Lung (tissue), 12 donors: ENCODE results near the gene CHAMP1. TPM values are rescaled to one million over a fixed set of nuclear protein-coding genes. Genes with fewer than 3 reads are reported as not detected.

Experiments
- ATAC-seq: fragments of 200-7000 bp; cut with Tn5 transposase; one replicate; pipeline ENCODE4 v1.9.1; 2020; ENCODE audit warnings: moderate number of reproducible peaks; ENCODE audit not compliant: insufficient read depth, low FRiP score
- DNase-seq, 3 donors: peaks; one replicate each; pipeline ENCODE4 v3.0.0-alpha.2; 2013 to 2017
- H3K27ac ChIP-seq, 2 donors: one replicate each; pipeline ENCODE4 v1.5.1; 2013; ENCODE audit warnings: mild to moderate bottlenecking in 2 of 2, moderate library complexity in 2 of 2, control low read depth in 1 of 2, inconsistent platforms in 1 of 2, low read depth in 1 of 2, low read length in 1 of 2
- H3K27me3 ChIP-seq, 3 donors: one replicate each; pipeline ENCODE4 v1.5.1; 2013; ENCODE audit warnings: low read length in 2 of 3; ENCODE audit not compliant: control insufficient read depth in 3 of 3, insufficient read depth in 3 of 3
- H3K36me3 ChIP-seq, 4 donors: one replicate each; pipeline ENCODE4 v1.5.1; 2013; ENCODE audit warnings: low read length in 4 of 4, mild to moderate bottlenecking in 1 of 4, moderate library complexity in 1 of 4; ENCODE audit not compliant: control insufficient read depth in 4 of 4, insufficient read depth in 4 of 4
- H3K4me1 ChIP-seq, 5 donors: one replicate each; pipeline ENCODE4 v1.5.1; 2013; ENCODE audit warnings: low read length in 5 of 5, mild to moderate bottlenecking in 2 of 5, moderate library complexity in 1 of 5; ENCODE audit not compliant: control insufficient read depth in 5 of 5, insufficient read depth in 5 of 5
- H3K4me3 ChIP-seq: one replicate; pipeline ENCODE4 v1.5.1; 2013; ENCODE audit warnings: mild to moderate bottlenecking, control low read depth, moderate library complexity
- H3K9ac ChIP-seq, 2 donors: one replicate each; pipeline ENCODE4 v1.5.1; 2013; ENCODE audit warnings: low read length in 2 of 2, control low read depth in 1 of 2; ENCODE audit not compliant: insufficient read depth in 1 of 2
- H3K9me3 ChIP-seq, 4 donors: one replicate each; pipeline ENCODE4 v1.5.1; 2013; ENCODE audit warnings: low read length in 3 of 4, mild to moderate bottlenecking in 1 of 4, moderate library complexity in 1 of 4; ENCODE audit not compliant: control insufficient read depth in 4 of 4, insufficient read depth in 3 of 4
- CTCF ChIP-seq: IDR thresholded peaks from 2 replicates; pipeline ENCODE4 v1.5.1; 2012; ENCODE audit warnings: mild to moderate bottlenecking; ENCODE audit errors: control extremely low read depth, extremely low read depth
- WGBS, 2 donors: extraction: QIAGEN DNeasy Blood & Tissue Kit; methylation state at CpG; one replicate each; pipeline ENCODE4 v1.1.7; 2013; 5-methylcytosine and 5-hydroxymethylcytosine counted together
- polyA plus RNA-seq, 2 donors: library from polyadenylated mRNA; stranded (reverse); fragments of 200-250 nt; gene quantifications; one replicate each; pipeline ENCODE4 v1.2.1, GENCODE V29; 2013
- total RNA-seq, 2 donors: library from RNA; depleted of rRNA in 1 of 2; stranded (reverse); fragments of >200 nt in 1 of 2; gene quantifications; one replicate each; pipeline ENCODE4 v1.2.1, GENCODE V29; 2014 to 2021
- donor health status: control.
- donor health status: control.
- donor health status: Bipolar disorder and iron deficiency.
- donor health status: healthy.
- donor health status: DM: yes; HTN: yes; CAD: no.

Gene CHAMP1
- total and polyA plus RNA-seq, 4 donors, result 7.0 to 17.7 (median 9.7) TPM

- DNase-seq (no peak), ATAC-seq (no peak)
- Histone ChIP-seq H3K27ac (no peak overlapping the region), H3K4me1 (no peaks in the 10 kb centered on the region), H3K36me3 (peaks cover 4 to 49% (median 39%) of the 10 kb centered on the region in 4 donors), H3K9me3 (no peaks in the 10 kb centered on the region), H3K27me3 (no peaks in the 10 kb centered on the region), H3K4me3 (no peak overlapping the region), H3K9ac (no peak overlapping the region)
- 96% methylated on average over 12 of the region's 12 CpGs for WGBS, 2 donors
- TF ChIP-seq CTCF, result no peak
These were observed 14.5 kb upstream of the CHAMP1 start for GRCh38 chr13:114299604-114300305.

GRCh38 chr13:114303700-114304327 is 10.5 kb upstream of the CHAMP1 start:
- Histone ChIP-seq H3K27me3 (no peaks in the 10 kb centered on the region), H3K9me3 (no peaks in the 10 kb centered on the region), H3K4me1 (no peaks in the 10 kb centered on the region), H3K27ac (no peak overlapping the region), H3K4me3 (no peak overlapping the region), H3K9ac (no peak overlapping the region), H3K36me3 (peaks cover 9 to 37% (median 32%) of the 10 kb centered on the region in 4 donors)
- TF ChIP-seq CTCF, result no peak
- no peak for ATAC-seq
- DNase-seq, result no peak
- WGBS, 2 donors, result 92 to 93% methylated on average over 10 to 11 of the region's 11 CpGs

- 95 to 96% methylated on average over 13 of the region's 13 CpGs for WGBS, 2 donors
These were observed 9.8 kb upstream of the CHAMP1 start for GRCh38 chr13:114304346-114305034.

More at GRCh38 chr13:114304346-114305034, 9.8 kb upstream of the CHAMP1 start:
- DNase-seq (no peak), ATAC-seq (no peak)
- Histone ChIP-seq H3K4me1 (no peaks in the 10 kb centered on the region), H3K27me3 (no peaks in the 10 kb centered on the region), H3K9ac (no peak overlapping the region), H3K9me3 (no peaks in the 10 kb centered on the region), H3K4me3 (no peak overlapping the region), H3K36me3 (peaks cover 9 to 33% (median 27%) of the 10 kb centered on the region in 4 donors), H3K27ac (no peak overlapping the region)
- TF ChIP-seq CTCF, result no peak
